ENCODE data around the gene TAL1. TPM values are rescaled to one million over a fixed set of nuclear protein-coding genes. Genes with fewer than 3 reads are reported as not detected.

Gene TAL1
- total and polyA plus RNA-seq, 2 of the 13 experiments (the other 11 are each of a cell fraction or from before 2014, with no cell fraction given) = 0.05 TPM; not detected in 1

DNA sequence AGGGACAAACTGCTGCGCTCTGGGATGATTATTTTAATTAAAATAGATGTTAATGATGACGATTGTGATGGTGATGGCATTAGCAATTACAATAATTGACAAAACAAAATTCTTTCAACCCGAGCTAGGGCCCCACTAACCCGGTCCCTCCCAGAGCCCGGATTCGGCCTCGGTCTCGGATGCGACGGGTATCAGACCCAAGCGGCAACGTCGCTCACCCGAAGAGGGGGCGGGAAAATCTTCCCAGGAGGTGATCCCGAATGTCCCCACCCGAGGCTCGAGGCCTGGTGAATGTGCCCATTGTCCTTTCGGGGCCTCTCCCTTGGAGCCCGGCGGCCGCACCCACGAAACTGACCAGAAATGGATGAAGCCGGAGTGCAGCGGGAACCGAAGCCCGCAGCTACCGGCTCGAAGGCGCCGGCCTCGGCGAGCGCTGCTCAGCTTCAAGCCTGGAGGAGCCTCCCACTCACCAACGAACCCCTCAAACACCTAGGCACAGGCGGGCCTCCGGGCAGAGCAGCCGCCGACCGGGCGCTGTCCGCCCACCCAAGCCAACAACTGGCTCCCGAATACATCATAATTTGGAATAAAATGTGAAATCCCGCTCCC is 1.2 kb downstream of the TAL1 start (continued):
- TF ChIP-seq, protein P1, sequence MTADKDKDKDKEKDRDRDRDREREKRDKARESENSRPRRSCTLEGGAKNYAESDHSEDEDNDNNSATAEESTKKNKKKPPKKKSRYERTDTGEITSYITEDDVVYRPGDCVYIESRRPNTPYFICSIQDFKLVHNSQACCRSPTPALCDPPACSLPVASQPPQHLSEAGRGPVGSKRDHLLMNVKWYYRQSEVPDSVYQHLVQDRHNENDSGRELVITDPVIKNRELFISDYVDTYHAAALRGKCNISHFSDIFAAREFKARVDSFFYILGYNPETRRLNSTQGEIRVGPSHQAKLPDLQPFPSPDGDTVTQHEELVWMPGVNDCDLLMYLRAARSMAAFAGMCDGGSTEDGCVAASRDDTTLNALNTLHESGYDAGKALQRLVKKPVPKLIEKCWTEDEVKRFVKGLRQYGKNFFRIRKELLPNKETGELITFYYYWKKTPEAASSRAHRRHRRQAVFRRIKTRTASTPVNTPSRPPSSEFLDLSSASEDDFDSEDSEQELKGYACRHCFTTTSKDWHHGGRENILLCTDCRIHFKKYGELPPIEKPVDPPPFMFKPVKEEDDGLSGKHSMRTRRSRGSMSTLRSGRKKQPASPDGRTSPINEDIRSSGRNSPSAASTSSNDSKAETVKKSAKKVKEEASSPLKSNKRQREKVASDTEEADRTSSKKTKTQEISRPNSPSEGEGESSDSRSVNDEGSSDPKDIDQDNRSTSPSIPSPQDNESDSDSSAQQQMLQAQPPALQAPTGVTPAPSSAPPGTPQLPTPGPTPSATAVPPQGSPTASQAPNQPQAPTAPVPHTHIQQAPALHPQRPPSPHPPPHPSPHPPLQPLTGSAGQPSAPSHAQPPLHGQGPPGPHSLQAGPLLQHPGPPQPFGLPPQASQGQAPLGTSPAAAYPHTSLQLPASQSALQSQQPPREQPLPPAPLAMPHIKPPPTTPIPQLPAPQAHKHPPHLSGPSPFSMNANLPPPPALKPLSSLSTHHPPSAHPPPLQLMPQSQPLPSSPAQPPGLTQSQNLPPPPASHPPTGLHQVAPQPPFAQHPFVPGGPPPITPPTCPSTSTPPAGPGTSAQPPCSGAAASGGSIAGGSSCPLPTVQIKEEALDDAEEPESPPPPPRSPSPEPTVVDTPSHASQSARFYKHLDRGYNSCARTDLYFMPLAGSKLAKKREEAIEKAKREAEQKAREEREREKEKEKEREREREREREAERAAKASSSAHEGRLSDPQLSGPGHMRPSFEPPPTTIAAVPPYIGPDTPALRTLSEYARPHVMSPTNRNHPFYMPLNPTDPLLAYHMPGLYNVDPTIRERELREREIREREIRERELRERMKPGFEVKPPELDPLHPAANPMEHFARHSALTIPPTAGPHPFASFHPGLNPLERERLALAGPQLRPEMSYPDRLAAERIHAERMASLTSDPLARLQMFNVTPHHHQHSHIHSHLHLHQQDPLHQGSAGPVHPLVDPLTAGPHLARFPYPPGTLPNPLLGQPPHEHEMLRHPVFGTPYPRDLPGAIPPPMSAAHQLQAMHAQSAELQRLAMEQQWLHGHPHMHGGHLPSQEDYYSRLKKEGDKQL (CRISPR knock-in tag; IDR thresholded peaks at IDR 0.05; ENCODE audit: low read depth) = no peak
- no peak for TF ChIP-seq SAP130 (CRISPR knock-in tag; IDR thresholded peaks at IDR 0.05; ENCODE audit: low read depth)

GRCh38 chr1:47229886-47230691 is 1.9 kb downstream of the TAL1 start:
- Histone ChIP-seq H3K9ac (ENCODE audit: insufficient read depth, low read depth, low read length) (no peak overlapping the region), H3K9me3 (ENCODE audit: low read length) (no peaks in the 10 kb centered on the region), H3K4me3 (replicated peaks in 1 of 3; ENCODE audit: insufficient read depth in 1 of 3, low read depth in 2 of 3, low read length in 3 of 3) (no peak overlapping the region), H4K20me1 (ENCODE audit: insufficient read depth, low read length) (no peaks in the 10 kb centered on the region), H3K27ac (ENCODE audit: extremely low read length, insufficient read depth, low read length) (no peak overlapping the region), H2AFZ (ENCODE audit: low read length) (no peak overlapping the region), H3K4me1 (ENCODE audit: insufficient read depth, low read length) (peaks cover 18% of the 10 kb centered on the region), H3K27me3 (ENCODE audit: control insufficient read depth in 1 of 2, insufficient read depth in 2 of 2, low read length in 2 of 2) (peaks cover 20 to 92% of the 10 kb centered on the region in 2 experiments), H3K36me3 (replicated peaks in 1 of 2; ENCODE audit: control insufficient read depth in 1 of 2, insufficient read depth in 2 of 2, low read length in 2 of 2) (no peaks in the 10 kb centered on the region), H3K4me2 (ENCODE audit: low read depth, low read length) (no peak overlapping the region), H3K79me2 (ENCODE audit: insufficient read depth, low read length) (no peaks in the 10 kb centered on the region)
- in situ Hi-C loops (cut with HindIII; ENCODE audit: extremely low pct_ligation_motif_present, low pct_unique_long_range_greater_than_20kb) (no loop called here), intact Hi-C loops (cut with micrococcal nuclease; ENCODE audit: unreplicated experiment) (no loop called here)
- ChIA-PET CTCF (ENCODE audit: low intra/inter-chr PET ratio, low total read pairs) (no interaction called here), POLR2A (no interaction called here)
- TF ChIP-seq ZNF850 (CRISPR knock-in tag; conservative IDR thresholded peaks at IDR 0.05) (no peak), EZH2 (conservative IDR thresholded peaks at IDR 0.05; ENCODE audit: low read depth, low read length) (peak; percentile 61; the same call in 1 of the 2 replicates), ZNF776 (CRISPR knock-in tag; IDR thresholded peaks at IDR 0.05) (no peak)
- BruUV-seq (replicated peaks) = no TSS peak
- WGBS (ENCODE audit: low lambda C conversion rate) = 52% methylated on average over 23 of the region's 23 CpGs
- DNase-seq (ENCODE audit: low spot score) = no peak
- no peak for FAIRE-seq
- no peak for ATAC-seq
